Measurements from ENCODE around the gene PTPN2.

GRCh38 chr18:12825230-12825629, 58.8 kb downstream of the PTPN2 start:
- TF ChIP-seq CTCF (IDR thresholded peaks at IDR 0.05), result no peak
- no peak for TF ChIP-seq POLR2A (IDR thresholded peaks at IDR 0.05)

Measured in heart left ventricle (tissue), 13 donors.